Activated naive CD4-positive, alpha-beta T cell treated with Interleukin-2 at 50 U/mL for 16 hours (primary cell): ENCODE results near the gene HTT.
"Not testable (repeated sequence)": the region's sequence is repeated elsewhere in the genome, so short reads cannot be mapped to it uniquely, and the experiment has no call there.

Source experiments
- DNase-seq: peaks from one replicate; pipeline ENCODE4 v3.0.0-alpha.2; 2020

Gene HTT

GRCh38 chr4:3124070-3124767, 49.7 kb downstream of the HTT start:
- no peak for DNase-seq

GRCh38 chr4:3127112-3127511, 52.6 kb downstream of the HTT start:
- DNase-seq: no peak

GRCh38 chr4:3128058-3128457, 53.6 kb downstream of the HTT start:
- no peak for DNase-seq

GRCh38 chr4:3128976-3129375, 54.5 kb downstream of the HTT start:
- DNase-seq: no peak

- DNase-seq: no peak
These were observed 55.7 kb downstream of the HTT start for GRCh38 chr4:3130201-3130600.

GRCh38 chr4:3130826-3131225, 56.3 kb downstream of the HTT start:
- no peak for DNase-seq

- DNase-seq: no peak
These were observed 59.7 kb downstream of the HTT start for GRCh38 chr4:3134201-3134600.

- no peak for DNase-seq
These were observed 60.9 kb downstream of the HTT start for GRCh38 chr4:3135155-3136011.

GRCh38 chr4:3136454-3136853, 62.0 kb downstream of the HTT start:
- no peak for DNase-seq

- DNase-seq: no peak
These were observed 63.4 kb downstream of the HTT start for GRCh38 chr4:3137908-3138307.

GRCh38 chr4:3145234-3145924, 70.9 kb downstream of the HTT start:
- no peak for DNase-seq

GRCh38 chr4:3148926-3149325, 74.4 kb downstream of the HTT start:
- DNase-seq: no peak

- not testable (repeated sequence) for DNase-seq
These were observed 76.8 kb downstream of the HTT start for GRCh38 chr4:3151238-3151637.

- no peak for DNase-seq
These were observed 82.9 kb downstream of the HTT start for GRCh38 chr4:3157366-3157765.

- no peak for DNase-seq
These were observed 84.4 kb downstream of the HTT start for GRCh38 chr4:3158841-3159240.

- no peak for DNase-seq
These were observed 86.0 kb downstream of the HTT start for GRCh38 chr4:3160438-3160837.

GRCh38 chr4:3161044-3161443, 86.6 kb downstream of the HTT start:
- not testable (repeated sequence) for DNase-seq

- not testable (repeated sequence) for DNase-seq
These were observed 92.0 kb downstream of the HTT start for GRCh38 chr4:3166434-3166833.

GRCh38 chr4:3168029-3168428, 93.5 kb downstream of the HTT start:
- no peak for DNase-seq

GRCh38 chr4:3174371-3175338, 100.2 kb downstream of the HTT start:
- no peak for DNase-seq

- no peak for DNase-seq
These were observed 102.1 kb downstream of the HTT start for GRCh38 chr4:3176367-3177229.

GRCh38 chr4:3177426-3177825, 102.9 kb downstream of the HTT start:
- no peak for DNase-seq
